ENCODE results near the gene MAP3K20. TPM values are rescaled to one million over a fixed set of nuclear protein-coding genes. Genes with fewer than 3 reads are reported as not detected.
"Not testable (repeated sequence)": the region's sequence is repeated elsewhere in the genome, so short reads cannot be mapped to it uniquely, and the experiment has no call there.

Gene MAP3K20
- total RNA-seq, 2 experiments from 2014 or later = 6.5 to 7.0 TPM

DNA sequence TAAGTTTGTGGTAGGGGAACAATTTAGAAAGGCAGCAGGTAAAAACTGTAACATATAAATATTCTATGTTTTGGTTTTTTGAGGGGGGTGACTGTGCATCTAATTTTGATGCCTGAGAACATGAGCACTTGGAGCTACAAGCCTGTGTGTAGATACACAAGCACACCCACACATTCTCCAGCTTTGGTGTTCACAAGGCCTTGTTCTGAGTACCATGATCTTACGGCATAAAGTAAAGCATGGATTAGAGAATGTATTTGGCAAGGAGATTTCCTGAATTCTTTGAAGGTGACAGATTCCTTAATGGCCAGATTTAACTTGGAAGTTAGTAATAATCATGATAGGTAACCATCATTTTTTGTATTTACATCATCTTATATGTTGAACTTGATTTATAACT lies 42.7 kb downstream of the MAP3K20 start:
- intact Hi-C loops (cut with micrococcal nuclease) = no loop called here
- no peaks in the 10 kb centered on the region for H3K9me3 Mint-ChIP-seq
- CTCF ChIA-PET = no interaction called here
- POLR2A ChIA-PET = no interaction called here
- no peak for DNase-seq
- no peaks in the 10 kb centered on the region for H3K4me1 Mint-ChIP-seq (ENCODE audit: low read depth)
- no peak overlapping the region for H3K4me3 Mint-ChIP-seq
- H3K27ac Mint-ChIP-seq = no peak overlapping the region
- H3K36me3 Mint-ChIP-seq = peaks cover 2% of the 10 kb centered on the region
- peaks cover 12% of the 10 kb centered on the region for H3K27me3 Mint-ChIP-seq

DNA sequence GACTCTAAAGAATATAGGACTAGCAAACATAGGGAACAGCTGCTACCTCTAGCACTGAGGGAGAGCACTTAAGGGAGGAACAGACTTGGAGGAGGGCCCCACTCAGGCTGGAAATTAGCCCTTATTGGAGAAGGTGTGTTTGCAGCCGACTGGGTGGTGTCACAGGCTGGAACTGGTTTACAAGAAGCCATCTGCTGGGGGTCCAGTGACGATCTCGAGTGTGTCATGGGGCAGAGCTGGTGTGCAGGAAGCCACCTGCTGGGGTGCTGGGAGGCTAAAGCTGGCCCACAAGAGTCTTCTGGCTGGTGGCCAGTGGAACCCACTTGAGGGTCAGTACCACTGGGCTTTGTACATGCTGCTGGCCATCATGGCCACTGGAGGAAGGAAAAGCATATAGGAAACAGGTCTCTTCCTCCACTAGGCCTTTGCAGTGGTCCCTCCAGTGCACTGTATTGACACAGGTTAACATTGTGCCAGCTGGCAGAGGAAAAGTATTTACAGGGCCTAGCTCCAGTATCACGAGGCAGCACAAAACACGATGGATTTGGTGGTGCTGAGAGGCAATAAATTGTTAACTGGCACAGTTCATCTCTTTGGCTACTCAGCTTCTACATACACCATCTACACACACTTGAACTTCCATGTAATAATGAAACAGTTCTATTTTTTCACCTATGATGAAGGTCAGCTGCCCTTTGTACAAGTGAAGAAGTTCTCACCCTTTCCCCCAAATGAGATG lies 43.6 kb downstream of the MAP3K20 start:
- intact Hi-C loops (cut with micrococcal nuclease) = no loop called here
- ChIA-PET CTCF (no interaction called here), POLR2A (no interaction called here)
- H3K27me3 Mint-ChIP-seq = peaks cover 11% of the 10 kb centered on the region
- H3K4me3 Mint-ChIP-seq = no peak overlapping the region
- no peak for DNase-seq
- no peak overlapping the region for H3K27ac Mint-ChIP-seq
- H3K4me1 Mint-ChIP-seq (ENCODE audit: low read depth) = no peaks in the 10 kb centered on the region
- H3K36me3 Mint-ChIP-seq = peaks cover 2% of the 10 kb centered on the region
- no peaks in the 10 kb centered on the region for H3K9me3 Mint-ChIP-seq

DNA sequence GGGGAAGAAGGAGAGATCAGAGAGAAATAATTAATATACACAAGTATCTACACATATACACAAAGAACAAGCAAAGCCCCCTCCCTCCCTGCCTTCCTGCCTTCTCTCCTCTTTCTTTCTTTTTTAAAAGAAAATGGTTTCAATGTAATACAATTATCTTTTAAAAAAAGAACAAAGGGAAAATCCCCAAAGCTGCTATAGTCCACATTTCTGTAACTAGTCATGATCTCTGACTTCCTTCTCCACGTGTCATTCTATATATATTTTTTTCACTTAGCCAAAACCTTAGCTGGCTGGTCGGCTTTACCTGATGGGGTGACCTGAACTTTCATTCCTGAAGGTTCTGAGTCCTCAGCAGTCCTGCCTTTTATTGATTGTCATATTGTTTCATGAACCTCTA lies 44.3 kb downstream of the MAP3K20 start:
- Mint-ChIP-seq H3K4me1 (ENCODE audit: low read depth) (no peaks in the 10 kb centered on the region), H3K9me3 (no peaks in the 10 kb centered on the region), H3K27me3 (peaks cover 5% of the 10 kb centered on the region), H3K27ac (no peak overlapping the region), H3K36me3 (no peaks in the 10 kb centered on the region), H3K4me3 (no peak overlapping the region)
- ChIA-PET CTCF (no interaction called here), POLR2A (no interaction called here)
- DNase-seq = no peak
- intact Hi-C loops (cut with micrococcal nuclease) = no loop called here

DNA sequence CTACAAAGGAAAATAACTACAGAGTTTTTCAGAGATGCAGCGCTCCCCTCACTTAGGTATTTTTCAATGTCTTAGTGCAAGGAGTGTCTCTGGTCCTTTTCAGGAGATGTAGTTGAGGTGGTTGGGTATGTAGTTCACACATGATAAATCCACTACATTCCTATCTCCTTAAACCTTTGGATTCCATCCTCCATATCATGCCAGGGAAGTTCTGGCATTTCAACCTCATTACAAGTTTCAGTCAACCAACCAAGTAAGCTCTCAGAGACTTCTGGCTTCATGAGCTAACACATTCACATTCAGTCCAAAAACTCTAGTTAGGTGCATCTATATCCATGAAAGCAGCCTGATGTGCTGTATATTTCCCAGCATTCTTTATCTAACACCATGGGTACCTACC lies 47.3 kb downstream of the MAP3K20 start:
- no peaks in the 10 kb centered on the region for H3K36me3 Mint-ChIP-seq

DNA sequence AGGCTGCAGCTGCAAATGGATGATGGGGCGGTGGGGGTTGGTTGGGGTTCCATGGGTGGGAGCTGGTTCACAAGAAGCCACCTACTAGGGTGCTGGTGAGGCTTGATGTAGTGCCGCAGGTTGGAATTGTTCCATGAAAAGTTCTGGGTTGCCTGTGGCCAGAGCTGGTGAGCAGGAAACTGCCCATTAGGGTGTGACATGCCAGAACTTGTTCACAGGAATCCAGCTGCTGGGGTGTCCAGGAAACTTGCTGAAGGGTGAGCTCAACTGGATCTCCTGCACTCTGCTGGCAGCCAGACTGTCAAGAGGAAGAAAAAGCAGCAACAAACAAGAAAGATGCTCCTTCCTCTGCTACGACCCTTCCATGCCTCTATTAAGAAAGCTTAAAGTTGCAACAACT lies 48.8 kb downstream of the MAP3K20 start:
- intact Hi-C loops (cut with micrococcal nuclease) = no loop called here
- Mint-ChIP-seq H3K27ac (no peak overlapping the region), H3K36me3 (no peaks in the 10 kb centered on the region), H3K9me3 (no peaks in the 10 kb centered on the region), H3K4me3 (no peak overlapping the region), H3K4me1 (ENCODE audit: low read depth) (no peaks in the 10 kb centered on the region), H3K27me3 (peaks cover 13% of the 10 kb centered on the region)
- CTCF ChIA-PET = no interaction called here
- POLR2A ChIA-PET = no interaction called here
- no peak for DNase-seq

More for the DNA sequence above, 47.3 kb downstream of the MAP3K20 start:
- Mint-ChIP-seq H3K27me3 (peaks cover 10% of the 10 kb centered on the region), H3K27ac (no peak overlapping the region), H3K4me3 (no peak overlapping the region), H3K9me3 (no peaks in the 10 kb centered on the region), H3K4me1 (ENCODE audit: low read depth) (no peaks in the 10 kb centered on the region)
- ChIA-PET POLR2A (no interaction called here), CTCF (interaction anchor here (0.7 kb wide), 1 partner anchor 31 kb away, joined by 3 read pairs; no protein-coding TSS in a partner anchor)
- no peak for DNase-seq
- intact Hi-C loops (cut with micrococcal nuclease) = no loop called here

DNA sequence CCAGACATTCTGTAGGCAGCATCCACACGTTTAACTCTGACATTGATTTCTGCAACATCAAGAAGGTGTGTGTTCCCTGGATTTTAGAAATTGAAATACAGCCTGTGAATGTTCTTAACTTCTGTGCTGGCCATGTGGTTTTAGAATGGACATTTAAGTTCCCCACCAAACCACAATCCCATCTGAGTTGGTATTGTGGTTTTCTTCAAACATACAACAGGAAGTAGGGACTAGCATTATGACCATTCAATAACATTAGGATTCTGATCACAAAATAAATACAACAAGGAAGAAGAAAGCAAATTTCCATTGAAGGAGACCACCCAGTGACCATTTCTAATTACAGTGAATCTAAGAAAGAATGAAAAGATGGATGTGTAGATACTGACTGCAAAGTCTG lies 51.2 kb downstream of the MAP3K20 start:
- DNase-seq = no peak
- Mint-ChIP-seq H3K4me3 (no peak overlapping the region), H3K36me3 (no peaks in the 10 kb centered on the region), H3K9me3 (no peaks in the 10 kb centered on the region), H3K27me3 (peaks cover 25% of the 10 kb centered on the region), H3K27ac (no peak overlapping the region), H3K4me1 (ENCODE audit: low read depth) (peaks cover 4% of the 10 kb centered on the region)
- POLR2A ChIA-PET = no interaction called here
- CTCF ChIA-PET = no interaction called here
- intact Hi-C loops (cut with micrococcal nuclease) = no loop called here

DNA sequence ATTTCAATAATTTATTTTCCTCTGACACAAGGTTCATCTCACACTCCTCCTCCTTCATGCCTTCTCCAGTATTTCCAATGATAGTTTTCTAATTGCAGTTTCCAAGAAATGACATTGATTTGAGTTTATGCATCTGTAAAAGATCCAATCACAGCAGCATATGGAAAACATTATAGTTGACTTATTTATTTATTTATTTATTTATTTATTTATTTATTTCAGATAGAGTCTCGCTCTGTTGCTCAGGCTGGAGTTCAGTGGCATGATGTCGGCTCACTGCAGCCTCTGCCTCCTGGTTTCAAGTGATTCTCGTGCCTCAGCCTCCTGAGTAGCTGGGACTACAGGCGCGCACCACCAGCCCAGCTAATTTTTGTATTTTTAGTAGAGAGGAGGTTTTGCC lies 52.5 kb downstream of the MAP3K20 start:
- POLR2A ChIA-PET; H3K27ac Mint-ChIP-seq; CTCF ChIA-PET; H3K36me3 Mint-ChIP-seq; H3K4me3 Mint-ChIP-seq; intact Hi-C loops (cut with micrococcal nuclease); DNase-seq; H3K9me3 Mint-ChIP-seq: not testable (repeated sequence)
- H3K4me1 Mint-ChIP-seq (ENCODE audit: low read depth) = peaks cover 14% of the 10 kb centered on the region
- peaks cover 32% of the 10 kb centered on the region for H3K27me3 Mint-ChIP-seq

DNA sequence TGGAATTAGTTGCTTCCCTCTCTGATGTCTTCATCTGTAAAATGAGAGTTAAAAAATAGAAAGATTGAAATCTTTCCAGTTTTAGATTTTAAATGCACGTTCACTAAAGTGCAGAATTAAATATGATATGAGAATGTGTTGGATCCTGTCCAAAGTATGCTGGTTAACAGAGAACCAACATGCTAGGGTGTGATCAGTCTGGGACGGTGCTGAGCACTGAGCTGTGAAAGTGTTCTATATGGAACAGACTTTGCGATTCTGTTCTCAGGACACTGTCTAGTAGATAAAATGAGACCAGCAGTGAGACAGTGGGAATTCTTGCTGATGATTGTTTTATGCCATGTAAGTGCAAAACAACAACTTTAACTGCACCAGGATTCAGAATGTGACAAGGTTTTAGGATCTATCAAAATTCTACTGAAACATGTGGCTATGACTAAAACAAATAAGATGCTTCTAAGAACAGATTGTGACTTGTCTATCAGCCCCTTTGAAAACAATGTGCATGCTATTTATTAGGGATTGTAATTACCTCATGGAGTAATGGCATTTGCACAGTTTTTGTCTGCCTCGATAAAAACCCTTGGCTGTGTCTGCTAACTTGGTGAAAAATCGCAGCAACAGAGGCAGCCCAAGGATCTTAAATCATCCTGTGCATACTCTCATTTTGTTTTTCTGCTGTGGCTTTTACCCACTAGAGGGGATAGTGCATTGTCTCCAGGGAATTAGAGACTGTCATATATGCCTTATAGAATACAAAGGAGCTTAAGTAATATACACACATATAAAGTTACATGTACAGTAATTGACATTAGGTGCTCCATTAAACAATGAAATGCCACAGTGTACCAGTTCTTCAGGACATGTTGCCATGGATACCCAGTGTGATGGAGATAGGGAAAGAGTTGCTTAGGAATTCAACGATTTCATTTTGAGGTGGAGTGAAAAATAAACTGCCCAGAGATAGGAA lies 55.1 kb downstream of the MAP3K20 start:
- no peak overlapping the region for H3K4me3 Mint-ChIP-seq
- no peaks in the 10 kb centered on the region for H3K36me3 Mint-ChIP-seq
- intact Hi-C loops (cut with micrococcal nuclease) = no loop called here
- ChIA-PET CTCF (interaction anchor here (4.1 kb wide), 1 partner anchor 103 kb away, joined by 16 read pairs; no protein-coding TSS in a partner anchor), POLR2A (no interaction called here)
- DNase-seq = no peak
- H3K4me1 Mint-ChIP-seq (ENCODE audit: low read depth) = peaks cover 28% of the 10 kb centered on the region
- H3K27ac Mint-ChIP-seq = no peak overlapping the region
- H3K9me3 Mint-ChIP-seq = no peaks in the 10 kb centered on the region
- peaks cover 45% of the 10 kb centered on the region for H3K27me3 Mint-ChIP-seq

DNA sequence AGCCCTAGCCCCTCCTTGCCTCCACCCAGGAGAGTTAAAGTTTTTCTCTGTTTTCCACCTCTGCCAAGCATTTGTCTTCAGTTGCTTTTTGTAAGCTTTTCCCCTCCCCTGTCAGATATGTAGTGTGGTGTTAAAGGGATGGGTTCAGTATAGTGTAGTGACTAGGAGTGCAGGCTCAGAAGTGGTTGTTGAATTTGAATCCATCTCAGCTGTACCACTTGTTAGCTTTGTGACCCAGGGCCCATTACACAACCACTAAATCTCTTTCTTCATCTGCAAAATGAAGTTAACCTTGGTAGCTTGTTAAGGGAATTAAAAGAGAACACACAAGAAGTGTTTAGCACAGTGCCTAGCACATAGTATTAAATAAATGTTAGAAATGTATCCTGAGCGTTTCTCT lies 56.9 kb downstream of the MAP3K20 start:
- H3K4me3 Mint-ChIP-seq = no peak overlapping the region
- CTCF ChIA-PET = interaction anchor here (4.1 kb wide), 1 partner anchor 105 kb away, joined by 16 read pairs; no protein-coding TSS in a partner anchor
- no peak overlapping the region for H3K27ac Mint-ChIP-seq
- H3K27me3 Mint-ChIP-seq = peaks cover 53% of the 10 kb centered on the region
- no peaks in the 10 kb centered on the region for H3K36me3 Mint-ChIP-seq
- intact Hi-C loops (cut with micrococcal nuclease) = no loop called here
- H3K9me3 Mint-ChIP-seq = no peaks in the 10 kb centered on the region
- peaks cover 41% of the 10 kb centered on the region for H3K4me1 Mint-ChIP-seq (ENCODE audit: low read depth)
- no peak for DNase-seq
- POLR2A ChIA-PET = interaction anchor here (1.0 to 1.3 kb wide), 4 partner anchors 19 to 222 kb away, joined by 3 to 12 read pairs (median 4); partner anchors contain the start of gene CDCA7

DNA sequence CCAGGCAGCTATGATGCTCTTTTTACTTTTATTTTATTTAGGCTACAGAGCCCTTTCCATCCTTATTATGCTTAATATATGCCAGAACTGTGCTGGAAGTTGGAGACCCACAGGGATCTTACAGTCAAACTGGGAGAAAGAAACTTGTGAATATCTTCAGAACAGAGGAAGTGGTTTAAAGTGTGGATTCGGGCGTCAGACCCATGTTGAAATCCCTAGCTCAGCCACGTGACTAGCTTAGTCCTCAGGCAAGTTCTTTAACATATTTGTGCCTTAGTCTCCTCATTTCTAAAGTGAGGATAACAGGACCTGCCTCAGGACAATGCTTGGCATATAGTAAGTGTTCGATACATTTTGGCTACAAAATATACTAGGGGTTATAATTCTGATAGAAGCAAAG lies 59.1 kb downstream of the MAP3K20 start:
- intact Hi-C loops (cut with micrococcal nuclease) = no loop called here
- DNase-seq = peak; percentile 20
- Mint-ChIP-seq H3K27ac (no peak overlapping the region), H3K4me3 (no peak overlapping the region), H3K27me3 (peaks cover 46% of the 10 kb centered on the region), H3K36me3 (no peaks in the 10 kb centered on the region), H3K4me1 (ENCODE audit: low read depth) (peaks cover 41% of the 10 kb centered on the region), H3K9me3 (no peaks in the 10 kb centered on the region)
- ChIA-PET CTCF (interaction anchor here (0.9 kb wide), 1 partner anchor 152 kb away, joined by 3 read pairs; no protein-coding TSS in a partner anchor), POLR2A (no interaction called here)

DNA sequence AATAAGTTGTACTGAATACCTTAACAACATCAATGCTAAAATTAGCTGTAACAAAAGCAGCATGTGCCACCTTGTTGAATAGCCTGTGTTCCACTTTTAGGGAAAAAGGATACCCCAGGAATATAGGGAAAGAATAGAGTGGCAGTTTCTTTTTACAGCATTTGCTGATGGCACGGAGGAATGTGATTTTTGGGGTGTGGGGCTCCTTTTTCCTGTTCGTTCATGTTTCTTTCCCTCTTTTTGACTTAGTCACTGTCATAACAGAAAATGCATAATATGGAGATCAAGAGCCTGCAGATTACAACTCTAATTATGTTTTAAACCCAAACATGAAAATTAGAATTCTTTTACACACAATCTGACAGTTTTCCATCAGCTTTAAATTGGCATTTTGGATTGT lies 60.4 kb downstream of the MAP3K20 start:
- intact Hi-C loops (cut with micrococcal nuclease) = no loop called here
- ChIA-PET CTCF (no interaction called here), POLR2A (no interaction called here)
- no peaks in the 10 kb centered on the region for H3K36me3 Mint-ChIP-seq
- H3K4me3 Mint-ChIP-seq = no peak overlapping the region
- peaks cover 44% of the 10 kb centered on the region for H3K27me3 Mint-ChIP-seq
- no peaks in the 10 kb centered on the region for H3K9me3 Mint-ChIP-seq
- no peak for DNase-seq
- H3K4me1 Mint-ChIP-seq (ENCODE audit: low read depth) = peaks cover 41% of the 10 kb centered on the region
- no peak overlapping the region for H3K27ac Mint-ChIP-seq

DNA sequence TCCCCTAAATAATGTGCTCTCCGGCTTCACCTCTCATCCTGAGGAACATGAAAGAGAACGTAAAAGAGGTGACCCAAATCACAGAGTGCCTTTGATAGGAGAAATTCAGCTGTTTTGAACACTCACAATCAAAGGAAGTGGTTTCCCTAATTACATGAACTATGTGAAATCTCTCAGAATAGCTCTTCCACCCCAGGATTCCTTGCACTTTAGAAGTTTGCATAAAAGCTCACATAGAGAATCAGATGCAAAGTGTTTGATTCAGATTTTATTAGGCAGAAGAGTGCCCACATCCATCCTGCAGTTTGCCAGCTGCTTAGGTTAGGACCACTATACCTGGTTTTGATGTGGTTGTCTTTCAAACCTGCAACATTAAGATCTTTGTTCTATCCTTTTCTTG lies 61.0 kb downstream of the MAP3K20 start:
- CTCF ChIA-PET = interaction anchor here (0.7 kb wide), 1 partner anchor 36 kb away, joined by 4 read pairs; no protein-coding TSS in a partner anchor

More for the DNA sequence above, 61.0 kb downstream of the MAP3K20 start:
- DNase-seq = no peak
- POLR2A ChIA-PET = interaction anchor here (1.1 kb wide), 1 partner anchor 26 kb away, joined by 3 read pairs; no protein-coding TSS in a partner anchor
- Mint-ChIP-seq H3K9me3 (peaks cover 2% of the 10 kb centered on the region), H3K27me3 (peaks cover 40% of the 10 kb centered on the region), H3K4me3 (no peak overlapping the region), H3K36me3 (no peaks in the 10 kb centered on the region), H3K4me1 (ENCODE audit: low read depth) (peaks cover 39% of the 10 kb centered on the region), H3K27ac (no peak overlapping the region)
- intact Hi-C loops (cut with micrococcal nuclease) = no loop called here

Data from activated CD4-positive, alpha-beta memory T cell treated with anti-CD3 and anti-CD28 coated beads for 36 hours (primary cell).